Thymus (tissue), 11 donors: ENCODE data around the gene EID3. TPM values are rescaled to one million over a fixed set of nuclear protein-coding genes. Genes with fewer than 3 reads are reported as not detected.
A peak's percentile ranks its signal among the peaks of the same experiment; 100 is the strongest.
"Not testable (repeated sequence)": the region's sequence is repeated elsewhere in the genome, so short reads cannot be mapped to it uniquely, and the experiment has no call there.

Source experiments
- DNase-seq, 9 donors: peaks; one replicate each; pipeline ENCODE4 v3.0.0-alpha.2; 2013; ENCODE audit warnings: low spot score in 9 of 9, low read depth in 6 of 9, missing footprints in 1 of 9
- H3K27ac ChIP-seq, 2 donors: one replicate each; pipeline ENCODE4 v1.5.1; 2013; ENCODE audit warnings: control low read depth in 1 of 2, low read depth in 1 of 2, low read length in 1 of 2, mild to moderate bottlenecking in 1 of 2, moderate library complexity in 1 of 2
- H3K27me3 ChIP-seq, 2 donors: one replicate each; pipeline ENCODE4 v1.5.1; 2013; ENCODE audit warnings: low read length in 1 of 2; ENCODE audit not compliant: control insufficient read depth in 2 of 2, insufficient read depth in 1 of 2
- H3K36me3 ChIP-seq, 2 donors: one replicate each; pipeline ENCODE4 v1.5.1; 2013; ENCODE audit warnings: low read length in 1 of 2, mild to moderate bottlenecking in 1 of 2, moderate library complexity in 1 of 2; ENCODE audit not compliant: control insufficient read depth in 2 of 2, insufficient read depth in 2 of 2
- H3K4me1 ChIP-seq, 2 donors: one replicate each; pipeline ENCODE4 v1.5.1; 2013; ENCODE audit warnings: low read length in 2 of 2; ENCODE audit not compliant: control insufficient read depth in 2 of 2, insufficient read depth in 2 of 2
- H3K4me3 ChIP-seq, 2 donors: one replicate each; pipeline ENCODE4 v1.5.1; 2013; ENCODE audit warnings: low read length in 2 of 2, control low read depth in 1 of 2, mild to moderate bottlenecking in 1 of 2
- H3K9me3 ChIP-seq, 2 donors: one replicate each; pipeline ENCODE4 v1.5.1; 2013; ENCODE audit warnings: low read length in 1 of 2, mild to moderate bottlenecking in 1 of 2; ENCODE audit not compliant: control insufficient read depth in 2 of 2, insufficient read depth in 1 of 2
- WGBS: extraction: QIAGEN DNeasy Blood & Tissue Kit; methylation state at CpG from one replicate; pipeline ENCODE4 v1.1.7; 2013; 5-methylcytosine and 5-hydroxymethylcytosine counted together
- polyA plus RNA-seq: library from polyadenylated mRNA; stranded (reverse); fragments of 200-250 nt; gene quantifications from one replicate; pipeline ENCODE4 v1.2.3, GENCODE V29; 2013
- total RNA-seq: library from RNA; stranded (reverse); fragments of 120-200 nt; gene quantifications from one replicate; pipeline ENCODE4 v1.2.4, GENCODE V29; 2013
- donor health status: healthy.

EID3 gene
- total and polyA plus RNA-seq, 2 donors = 4.2 to 7.8 TPM

- DNase-seq = peak; percentile 85 to 97 (median 93)
- H3K4me1 ChIP-seq = peaks cover 12 to 28% of the 10 kb centered on the region in 2 donors
- no peaks in the 10 kb centered on the region for H3K27me3 ChIP-seq
- peaks cover 1 to 3% of the 10 kb centered on the region in 2 donors for H3K36me3 ChIP-seq
- peak overlapping the region; percentile 68 to 69 for H3K4me3 ChIP-seq
- H3K9me3 ChIP-seq = no peaks in the 10 kb centered on the region
- under 1% methylated on average over 40 of the region's 40 CpGs for WGBS
- H3K27ac ChIP-seq = peak overlapping the region; percentile 94
These were observed 16.7 kb upstream of the EID3 start for GRCh38 chr12:104286516-104287482.

- H3K4me1 ChIP-seq = peaks cover 12 to 28% of the 10 kb centered on the region in 2 donors
- no peaks in the 10 kb centered on the region for H3K9me3 ChIP-seq
- no peaks in the 10 kb centered on the region for H3K27me3 ChIP-seq
- DNase-seq = peak in 8 of 9 donors; percentile 80 to 94 (median 84)
- H3K27ac ChIP-seq = peak overlapping the region; percentile 78 to 84
- H3K4me3 ChIP-seq = peak overlapping the region; percentile 68 to 69
- peaks cover 16 to 17% of the 10 kb centered on the region in 2 donors for H3K36me3 ChIP-seq
- under 1% methylated on average over 41 of the region's 41 CpGs for WGBS
These were observed 14.8 kb upstream of the EID3 start for GRCh38 chr12:104288635-104289274.

- no peak overlapping the region for H3K27ac ChIP-seq
- H3K9me3 ChIP-seq = no peaks in the 10 kb centered on the region
- H3K27me3 ChIP-seq = no peaks in the 10 kb centered on the region
- H3K4me1 ChIP-seq = peaks cover 12 to 28% of the 10 kb centered on the region in 2 donors
- peaks cover 19 to 26% of the 10 kb centered on the region in 2 donors for H3K36me3 ChIP-seq
- no peak for DNase-seq
- no peak overlapping the region for H3K4me3 ChIP-seq
- WGBS = 90% methylated on average over 8 of the region's 8 CpGs
These were observed 13.2 kb upstream of the EID3 start for GRCh38 chr12:104290320-104290719.

GRCh38 chr12:104290855-104291254, 12.7 kb upstream of the EID3 start:
- H3K4me1 ChIP-seq = peaks cover 10 to 26% of the 10 kb centered on the region in 2 donors

GRCh38 chr12:104291867-104292524, 11.5 kb upstream of the EID3 start:
- no peak for DNase-seq
- Histone ChIP-seq H3K27me3 (no peaks in the 10 kb centered on the region), H3K36me3 (peaks cover 29 to 38% of the 10 kb centered on the region in 2 donors), H3K4me3 (no peak overlapping the region), H3K9me3 (no peaks in the 10 kb centered on the region), H3K4me1 (peaks cover 9 to 17% of the 10 kb centered on the region in 2 donors), H3K27ac (no peak overlapping the region)
- WGBS = 96% methylated on average over 5 of the region's 5 CpGs

More at GRCh38 chr12:104290855-104291254, 12.7 kb upstream of the EID3 start:
- peaks cover 25 to 31% of the 10 kb centered on the region in 2 donors for H3K36me3 ChIP-seq
- H3K27ac ChIP-seq = no peak overlapping the region
- 95% methylated on average over 5 of the region's 5 CpGs for WGBS
- H3K27me3 ChIP-seq = no peaks in the 10 kb centered on the region
- no peak overlapping the region for H3K4me3 ChIP-seq
- DNase-seq = no peak
- H3K9me3 ChIP-seq = no peaks in the 10 kb centered on the region

GRCh38 chr12:104292872-104293794, 10.4 kb upstream of the EID3 start:
- H3K27ac ChIP-seq = no peak overlapping the region

GRCh38 chr12:104294158-104294859, 9.2 kb upstream of the EID3 start:
- H3K4me1 ChIP-seq, H3K27me3 ChIP-seq, DNase-seq, H3K4me3 ChIP-seq, H3K27ac ChIP-seq, H3K9me3 ChIP-seq: not testable (repeated sequence)
- peaks cover 31 to 50% of the 10 kb centered on the region in 2 donors for H3K36me3 ChIP-seq
- WGBS = 88% methylated on average over 16 of the region's 17 CpGs

More at GRCh38 chr12:104292872-104293794, 10.4 kb upstream of the EID3 start:
- DNase-seq = no peak
- 98% methylated on average over 12 of the region's 12 CpGs for WGBS
- peaks cover 8 to 13% of the 10 kb centered on the region in 2 donors for H3K4me1 ChIP-seq
- no peak overlapping the region for H3K4me3 ChIP-seq
- H3K27me3 ChIP-seq = no peaks in the 10 kb centered on the region
- peaks cover 29 to 45% of the 10 kb centered on the region in 2 donors for H3K36me3 ChIP-seq
- H3K9me3 ChIP-seq = no peaks in the 10 kb centered on the region
